Measurements from ENCODE around the gene REXO4. TPM values are rescaled to one million over a fixed set of nuclear protein-coding genes. Genes with fewer than 3 reads are reported as not detected.

Gene REXO4
- total and polyA plus RNA-seq, 2 of the 13 experiments (the other 11 are each of a cell fraction or from before 2014, with no cell fraction given), result 18.5 to 30.4 TPM

- TF ChIP-seq NCOA2 (CRISPR knock-in tag; IDR thresholded peaks at IDR 0.05), result no peak
- peak; percentile 59; the same call in 1 of the 2 replicates for TF ChIP-seq NFKB2 (CRISPR knock-in tag; IDR thresholded peaks at IDR 0.05; ENCODE audit: borderline replicate concordance)
- no peak for TF ChIP-seq MAFF (IDR thresholded peaks at IDR 0.05; ENCODE audit: low read depth, low read length)
- TF ChIP-seq PCBP1 (IDR thresholded peaks at IDR 0.05; ENCODE audit: borderline replicate concordance, low read depth, low read length), result no peak
- no peak for TF ChIP-seq ZFX (CRISPR knock-in tag; IDR thresholded peaks at IDR 0.05; ENCODE audit: low read depth)
- no peak; the same call in 1 of the 2 replicates for TF ChIP-seq ZNF543 (CRISPR knock-in tag; IDR thresholded peaks at IDR 0.05)
- TF ChIP-seq ZHX1 (CRISPR knock-in tag; IDR thresholded peaks at IDR 0.05; ENCODE audit: low read depth), result no peak
- no peak for TF ChIP-seq KIAA2018 (CRISPR knock-in tag; IDR thresholded peaks at IDR 0.05; ENCODE audit: borderline replicate concordance)
- no peak; the same call in 1 of the 2 replicates for TF ChIP-seq BCL3 (CRISPR knock-in tag; IDR thresholded peaks at IDR 0.05)
- TF ChIP-seq KMT2B (CRISPR knock-in tag; IDR thresholded peaks at IDR 0.05), result no peak
- TF ChIP-seq NPAS2 (CRISPR knock-in tag; IDR thresholded peaks at IDR 0.05; ENCODE audit: borderline replicate concordance), result no peak
- TF ChIP-seq TCF7 (IDR thresholded peaks at IDR 0.05; ENCODE audit: low read depth), result no peak
- TF ChIP-seq FOXK1 (CRISPR knock-in tag; IDR thresholded peaks at IDR 0.05; ENCODE audit: borderline replicate concordance, low read depth), result no peak
- peak; percentile 50; the same call in 1 of the 2 replicates for TF ChIP-seq ISX (CRISPR knock-in tag; conservative IDR thresholded peaks at IDR 0.05)
- TF ChIP-seq RARG (CRISPR knock-in tag; IDR thresholded peaks at IDR 0.05; ENCODE audit: low read depth), result no peak
- no peak for TF ChIP-seq PHB2 (IDR thresholded peaks at IDR 0.05; ENCODE audit: partially characterized antibody)
- no peak for TF ChIP-seq RELA (CRISPR knock-in tag; IDR thresholded peaks at IDR 0.05)
- no peak for TF ChIP-seq KLF9 (CRISPR knock-in tag; IDR thresholded peaks at IDR 0.05; ENCODE audit: low read depth)
- no peak for TF ChIP-seq HMGA1 (CRISPR knock-in tag; conservative IDR thresholded peaks at IDR 0.05)
Measured at GRCh38 chr9:133375116-133375723, 42.6 kb downstream of the REXO4 start (continued).
